H1 (cell line): ENCODE results near the gene HMGN1. TPM values are rescaled to one million over a fixed set of nuclear protein-coding genes. Genes with fewer than 3 reads are reported as not detected.
A peak's percentile ranks its signal among the peaks of the same experiment; 100 is the strongest.

ENCODE experiments used
- CTCF ChIA-PET: fragments of 300-600 bp; sonication (Branson Sonifier 250); formaldehyde crosslinking; loops from one replicate; lab custom pipeline; 2021; ENCODE audit not compliant: partially characterized antibody; lab: Charles Lee
- POLR2A ChIA-PET: fragments of 300-600 bp; sonication (Branson Sonifier 250); formaldehyde crosslinking; loops from one replicate; lab custom pipeline; 2021; ENCODE audit warnings: inconsistent platforms; ENCODE audit not compliant: partially characterized antibody; lab: Charles Lee
- DNase-seq, 2 experiments: peaks; one replicate each; pipeline versions ENCODE4 v3.0.0 to v3.0.0-alpha.2; 2010 to 2022; ENCODE audit warnings: low spot score in 2 of 2, low read depth in 1 of 2, mixed read lengths in 1 of 2
- FAIRE-seq: peaks from 2 replicates; lab custom pipeline; 2011; peaks lifted over from hg19 to GRCh38; lab: Jason Lieb, UNC
- H2AFZ ChIP-seq: 2 replicates; pipeline ENCODE4 v1.8.1; 2012; ENCODE audit warnings: low read length, inconsistent platforms
- H2AK5ac ChIP-seq: 2 replicates; pipeline ENCODE4 v1.6.1; 2013; ENCODE audit warnings: low read depth, low read length
- H2BK120ac ChIP-seq: replicated peaks from 2 replicates; pipeline ENCODE3; 2013; ENCODE audit warnings: low read depth, low read length, inconsistent platforms
- H2BK12ac ChIP-seq: 2 replicates; pipeline ENCODE4 v1.6.1; 2013; ENCODE audit warnings: low read depth, low read length
- H2BK15ac ChIP-seq: 2 replicates; pipeline ENCODE4 v1.6.1; 2013; ENCODE audit warnings: low read length
- H2BK20ac ChIP-seq: 2 replicates; pipeline ENCODE4 v1.6.1; 2013; ENCODE audit warnings: low read length
- H2BK5ac ChIP-seq: 2 replicates; pipeline ENCODE4 v1.6.1; 2013; ENCODE audit warnings: low read depth, low read length
- H3K14ac ChIP-seq: 2 replicates; pipeline ENCODE4 v1.6.1; 2013; ENCODE audit warnings: inconsistent platforms; ENCODE audit not compliant: insufficient read length
- H3K18ac ChIP-seq: 2 replicates; pipeline ENCODE4 v1.6.1; 2013; ENCODE audit warnings: low read length; ENCODE audit errors: extremely low read depth
- H3K23ac ChIP-seq: 2 replicates; pipeline ENCODE4 v1.6.1; 2013; ENCODE audit warnings: inconsistent platforms; ENCODE audit not compliant: insufficient read length
- H3K23me2 ChIP-seq: 2 replicates; pipeline ENCODE4 v1.6.1; 2013; ENCODE audit warnings: low read depth, low read length
- H3K27ac ChIP-seq: 2 replicates; pipeline ENCODE4 v1.6.1; 2011; ENCODE audit warnings: low read depth, low read length, inconsistent platforms
- H3K27me3 ChIP-seq, 4 experiments: replicated peaks in 1 of 4; 1 replicate in 1 of 4; 2 replicates in 3 of 4; pipeline versions ENCODE4 v1.6.1 to v1.8.1; 2011 to 2013; ENCODE audit warnings: low read length in 3 of 4, mild to moderate bottlenecking in 3 of 4, inconsistent platforms in 2 of 4, mixed read lengths in 2 of 4, moderate library complexity in 1 of 4; ENCODE audit not compliant: control insufficient read depth in 3 of 4, insufficient read depth in 3 of 4; ENCODE audit errors: extremely low read depth in 1 of 4
- H3K36me3 ChIP-seq, 4 experiments: 2 replicates each; pipeline versions ENCODE4 v1.6.1 to v1.8.1; 2011 to 2013; ENCODE audit warnings: mild to moderate bottlenecking in 4 of 4, low read length in 3 of 4, moderate library complexity in 2 of 4, control low read depth in 1 of 4, inconsistent platforms in 1 of 4; ENCODE audit not compliant: insufficient read depth in 4 of 4, control insufficient read depth in 2 of 4
- H3K4ac ChIP-seq: replicated peaks from 2 replicates; pipeline ENCODE3; 2013; ENCODE audit warnings: low read length, low read depth, mixed read lengths, inconsistent platforms; ENCODE audit not compliant: insufficient read length
- H3K4me1 ChIP-seq, 4 experiments: replicated peaks in 1 of 4; 1 replicate in 1 of 4; 2 replicates in 3 of 4; pipeline versions ENCODE4 v1.6.1 to v1.8.1; 2011 to 2013; ENCODE audit warnings: low read length in 3 of 4, inconsistent platforms in 2 of 4, mixed read lengths in 1 of 4; ENCODE audit not compliant: insufficient read depth in 4 of 4, control insufficient read depth in 3 of 4
- H3K4me2 ChIP-seq, 2 experiments: 2 replicates each; pipeline versions ENCODE4 v1.6.1 to v1.8.1; 2011 to 2013; ENCODE audit warnings: low read depth in 2 of 2, low read length in 2 of 2, control low read depth in 1 of 2, inconsistent platforms in 1 of 2, mild to moderate bottlenecking in 1 of 2; ENCODE audit not compliant: insufficient read depth in 1 of 2
- H3K4me3 ChIP-seq, 4 experiments: fragments of 200-600, 300-600 bp in 1 of 4; sonication (generic), shearing (Covaris generic), sonication (Bioruptor Twin) in 1 of 4; 2 replicates each; pipeline versions ENCODE4 v1.5.1 to v1.8.1; 2011 to 2016; ENCODE audit warnings: low read length in 4 of 4, low read depth in 3 of 4, control low read depth in 2 of 4, inconsistent platforms in 2 of 4, mild to moderate bottlenecking in 2 of 4, mixed read lengths in 1 of 4, moderate library complexity in 1 of 4; ENCODE audit not compliant: insufficient read depth in 2 of 4; ENCODE audit errors: extremely low read depth in 1 of 4
- H3K56ac ChIP-seq: replicated peaks from 2 replicates; pipeline ENCODE3; 2013; ENCODE audit warnings: low read depth, mild to moderate bottlenecking, mixed read lengths, low read length, inconsistent platforms; ENCODE audit not compliant: insufficient read length
- H3K79me1 ChIP-seq: 2 replicates; pipeline ENCODE4 v1.6.1; 2013; ENCODE audit warnings: low read depth, low read length, control low read depth
- H3K79me2 ChIP-seq, 2 experiments: 2 replicates each; pipeline versions ENCODE4 v1.6.1 to v1.8.1; 2012 to 2013; ENCODE audit warnings: low read length in 2 of 2, mild to moderate bottlenecking in 2 of 2, inconsistent platforms in 1 of 2; ENCODE audit not compliant: insufficient read depth in 2 of 2, control insufficient read depth in 1 of 2
- H3K9ac ChIP-seq, 4 experiments: replicated peaks in 1 of 4; 1 replicate in 1 of 4; 2 replicates in 3 of 4; pipeline versions ENCODE4 v1.6.1 to v1.8.1; 2011 to 2013; ENCODE audit warnings: low read depth in 3 of 4, low read length in 3 of 4, control low read depth in 2 of 4, mild to moderate bottlenecking in 2 of 4, moderate library complexity in 2 of 4, inconsistent platforms in 1 of 4; ENCODE audit errors: extremely low read depth in 1 of 4
- H3K9me3 ChIP-seq, 2 experiments: 2 replicates each; pipeline versions ENCODE4 v1.6.1 to v1.8.1; 2012 to 2013; ENCODE audit warnings: mild to moderate bottlenecking in 2 of 2, moderate library complexity in 2 of 2, control low read depth in 1 of 2, inconsistent platforms in 1 of 2, low read depth in 1 of 2, low read length in 1 of 2, mixed read lengths in 1 of 2; ENCODE audit not compliant: insufficient read depth in 2 of 2
- H4K20me1 ChIP-seq, 2 experiments: replicated peaks in 1 of 2; 2 replicates each; pipeline versions ENCODE3 to v1.8.1; 2011 to 2013; ENCODE audit warnings: inconsistent platforms in 2 of 2, low read length in 2 of 2, mild to moderate bottlenecking in 1 of 2; ENCODE audit not compliant: insufficient read depth in 2 of 2, control insufficient read depth in 1 of 2
- H4K5ac ChIP-seq: 2 replicates; pipeline ENCODE4 v1.6.1; 2013; ENCODE audit warnings: low read length, low read depth, mixed read lengths, inconsistent platforms; ENCODE audit not compliant: insufficient read length
- H4K8ac ChIP-seq: 2 replicates; pipeline ENCODE4 v1.8.0; 2013; ENCODE audit warnings: mild to moderate bottlenecking, moderate library complexity, low read length, inconsistent platforms; ENCODE audit not compliant: insufficient read depth; ENCODE audit errors: extremely low read depth
- H4K91ac ChIP-seq: replicated peaks from 2 replicates; pipeline ENCODE3; 2013; ENCODE audit warnings: low read length, mixed read lengths, inconsistent platforms; ENCODE audit not compliant: insufficient read length
- ATF3 ChIP-seq: IDR thresholded peaks from 2 replicates; pipeline ENCODE4 v1.6.1; 2011; ENCODE audit warnings: low read depth, mild to moderate bottlenecking, low read length; ENCODE audit not compliant: insufficient read depth
- BCL11A ChIP-seq, 2 experiments: IDR thresholded peaks; one replicate each; pipeline ENCODE4 v1.6.1; 2011; ENCODE audit warnings: low read depth in 2 of 2, low read length in 2 of 2, mild to moderate bottlenecking in 2 of 2
- E2F6 ChIP-seq: IDR thresholded peaks from 2 replicates; pipeline ENCODE4 v1.6.1; 2012; ENCODE audit warnings: inconsistent platforms
- GTF2F1 ChIP-seq: IDR thresholded peaks from 2 replicates; pipeline ENCODE4 v1.6.1; 2012; ENCODE audit warnings: low read depth, low read length, improper control_type of control experiment, borderline replicate concordance
- JUN ChIP-seq: IDR thresholded peaks from 2 replicates; pipeline ENCODE4 v1.6.1; 2011; ENCODE audit warnings: low read depth, mild to moderate bottlenecking, improper control_type of control experiment, low read length
- MAX ChIP-seq: IDR thresholded peaks from 2 replicates; pipeline ENCODE4 v1.6.1; 2012; ENCODE audit warnings: inconsistent platforms
- RNF2 ChIP-seq: fragments of 200-900, 300-1000 bp; sonication (generic); IDR thresholded peaks from 2 replicates; pipeline ENCODE4 v1.7.1; 2016; ENCODE audit warnings: borderline replicate concordance, low read depth, mild to moderate bottlenecking, antibody characterized with exemption, low read length; ENCODE audit not compliant: poor library complexity, severe bottlenecking; ENCODE audit errors: missing control alignments
- SP2 ChIP-seq: IDR thresholded peaks from 2 replicates; pipeline ENCODE4 v1.6.1; 2012; ENCODE audit warnings: mild to moderate bottlenecking, low read length, inconsistent platforms
- SP4 ChIP-seq: IDR thresholded peaks from 2 replicates; pipeline ENCODE4 v1.6.1; 2012; ENCODE audit warnings: low read length, inconsistent platforms
- TAF1 ChIP-seq: IDR thresholded peaks from 2 replicates; pipeline ENCODE4 v1.6.1; 2011; ENCODE audit warnings: mild to moderate bottlenecking, low read depth, low read length
- USF2 ChIP-seq: IDR thresholded peaks from 2 replicates; pipeline ENCODE4 v1.6.1; 2011; ENCODE audit warnings: low read length, improper control_type of control experiment
- WGBS, 2 experiments: shearing (Covaris generic) in 1 of 2; methylation state at CpG; one replicate each; pipeline versions ENCODE4 v1.1.6 to v1.1.7; 2013 to 2015; ENCODE audit warnings: low lambda C conversion rate in 2 of 2, mixed read lengths in 2 of 2, inconsistent platforms in 1 of 2, low coverage in 1 of 2, missing lambda C conversion rate in 1 of 2; ENCODE audit not compliant: insufficient replicate concordance in 2 of 2, insufficient coverage in 1 of 2, insufficient read length in 1 of 2; ENCODE audit errors: extremely low coverage in 1 of 2, missing lambda C conversion rate in 1 of 2; 5-methylcytosine and 5-hydroxymethylcytosine counted together
- polyA plus RNA-seq, 7 experiments: library from polyadenylated mRNA; depleted of rRNA in 3 of 7; stranded (reverse) in 5 of 7; unstranded in 2 of 7; fragments of >200 nt in 5 of 7; fragments of 200-250 nt in 2 of 7; gene quantifications; 1 replicate in 5 of 7; 2 replicates in 1 of 7; 4 replicates in 1 of 7; pipeline versions ENCODE4 v1.2.1 to v1.2.3, GENCODE V29; 2011 to 2013; ENCODE audit warnings: missing spikeins in 2 of 7, mixed read lengths in 2 of 7
- total RNA-seq: library from RNA; stranded (reverse); fragmentation: NEBNext Ultra II Directional; extraction: Animal tissue kit (Norgen Biotek cat#: 25700); gene quantifications from 2 replicates; pipeline ENCODE4 v1.2.1, GENCODE V29; 2021

Gene HMGN1
- total and polyA plus RNA-seq, 2 of the 8 experiments (the other 6 are each of a cell fraction or from before 2014, with no cell fraction given) = 279 to 505 TPM

GRCh38 chr21:39386194-39386593 is 37.3 kb upstream of the HMGN1 start:
- H3K56ac ChIP-seq = no peak overlapping the region
- H3K4ac ChIP-seq = no peak overlapping the region
- no peak overlapping the region for H2BK120ac ChIP-seq
- ChIA-PET CTCF (interaction anchor here (1.6 to 1.9 kb wide), 3 partner anchors 11 to 89 kb away, joined by 5 to 8 read pairs (median 6); no protein-coding TSS in a partner anchor), POLR2A (interaction anchor here (1.0 to 3.7 kb wide), 4 partner anchors 8 to 72 kb away, joined by 3 to 40 read pairs (median 4); partner anchors contain the start of genes BRWD1 and HMGN1)
- H3K4me3 ChIP-seq = no peak overlapping the region
- WGBS, 2 experiments = 90% methylated on average over 12 of the region's 13 CpGs; no CpG with 5 or more reads in 1 of the 2 experiments
- H3K36me3 ChIP-seq = no peaks in the 10 kb centered on the region
- H4K20me1 ChIP-seq = no peaks in the 10 kb centered on the region
- FAIRE-seq = no peak
- H3K18ac ChIP-seq = no peak overlapping the region
- H3K79me2 ChIP-seq = peaks cover 0 to 6% of the 10 kb centered on the region in 2 experiments; a peak in 2 of 4 replicates
- peak overlapping the region; percentile 11; the same call in 1 of the 2 replicates for H4K8ac ChIP-seq
- H3K14ac ChIP-seq = no peak overlapping the region
- H3K4me2 ChIP-seq = no peak overlapping the region
- no peak for DNase-seq
- no peak overlapping the region for H2BK5ac ChIP-seq
- no peak overlapping the region for H2BK15ac ChIP-seq
- no peak overlapping the region for H4K91ac ChIP-seq
- no peak overlapping the region for H2AK5ac ChIP-seq
- H3K27ac ChIP-seq = no peak overlapping the region
- H4K5ac ChIP-seq = no peak overlapping the region
- H3K23me2 ChIP-seq = no peaks in the 10 kb centered on the region; the same call in 1 of the 2 replicates
- H3K9ac ChIP-seq = no peak overlapping the region
- H3K4me1 ChIP-seq = peaks cover 0 to 3% (median under 1%) of the 10 kb centered on the region in 4 experiments; a peak in 3 of 7 replicates
- H3K79me1 ChIP-seq = no peaks in the 10 kb centered on the region; the same call in 1 of the 2 replicates
- H2BK12ac ChIP-seq = no peak overlapping the region
- no peak overlapping the region for H3K23ac ChIP-seq
- H3K9me3 ChIP-seq = no peaks in the 10 kb centered on the region
- no peaks in the 10 kb centered on the region for H3K27me3 ChIP-seq
- H2BK20ac ChIP-seq = no peak overlapping the region
- H2AFZ ChIP-seq = no peak overlapping the region
- TF ChIP-seq GTF2F1 (no peak), TAF1 (no peak), SP2 (no peak), USF2 (no peak), E2F6 (no peak), SP4 (no peak), BCL11A (IDR thresholded peaks at IDR 0.05; ENCODE audit: low read depth in 2 of 2, low read length in 2 of 2) (no peak), ATF3 (no peak), JUN (no peak), RNF2 (no peak), MAX (no peak)
